GM12801 (cell line): ENCODE data around the gene SCFD2.

ENCODE experiments used
- CTCF ChIP-seq: IDR thresholded peaks from one replicate; pipeline ENCODE4 v1.5.1; 2011; ENCODE audit warnings: control low read depth; ENCODE audit not compliant: insufficient read length; ENCODE audit errors: extremely low read depth

The SCFD2 gene

GRCh38 chr4:53147711-53148110, 218.2 kb downstream of the SCFD2 start:
- TF ChIP-seq CTCF, result no peak

- TF ChIP-seq CTCF, result no peak
Measured at GRCh38 chr4:53147197-53147596, 218.7 kb downstream of the SCFD2 start.

- TF ChIP-seq CTCF, result no peak
Measured at GRCh38 chr4:53141308-53141707, 224.6 kb downstream of the SCFD2 start.

- no peak for TF ChIP-seq CTCF
Measured at GRCh38 chr4:53137468-53137867, 228.4 kb downstream of the SCFD2 start.

GRCh38 chr4:53136954-53137353, 228.9 kb downstream of the SCFD2 start:
- no peak for TF ChIP-seq CTCF

- TF ChIP-seq CTCF, result no peak
Measured at GRCh38 chr4:53132132-53132891, 233.5 kb downstream of the SCFD2 start.

GRCh38 chr4:53131562-53131925, 234.3 kb downstream of the SCFD2 start:
- no peak for TF ChIP-seq CTCF
